Transverse colon (tissue), 4 donors: Measurements from ENCODE around the gene ABCD4.

Source experiments
- POLR2AphosphoS5 ChIP-seq, 3 donors: sonication (generic); formaldehyde crosslinking; IDR thresholded peaks; one replicate each; pipeline ENCODE4 v1.6.1; 2016; ENCODE audit warnings: antibody characterized with exemption in 3 of 3
- TF ChIP-seq, protein P1 (sequence below), 5 experiments: fragments of 200-600 bp in 3 of 5; fragments of 450-650 bp in 2 of 5; sonication (generic) in 3 of 5; IDR thresholded peaks; 1 replicate in 2 of 5; 2 replicates in 3 of 5; pipeline ENCODE4 v1.5.1; 2016 to 2017; ENCODE audit warnings: antibody characterized with exemption in 5 of 5, inconsistent platforms in 3 of 5, mild to moderate bottlenecking in 2 of 5, moderate library complexity in 1 of 5

DNA sequence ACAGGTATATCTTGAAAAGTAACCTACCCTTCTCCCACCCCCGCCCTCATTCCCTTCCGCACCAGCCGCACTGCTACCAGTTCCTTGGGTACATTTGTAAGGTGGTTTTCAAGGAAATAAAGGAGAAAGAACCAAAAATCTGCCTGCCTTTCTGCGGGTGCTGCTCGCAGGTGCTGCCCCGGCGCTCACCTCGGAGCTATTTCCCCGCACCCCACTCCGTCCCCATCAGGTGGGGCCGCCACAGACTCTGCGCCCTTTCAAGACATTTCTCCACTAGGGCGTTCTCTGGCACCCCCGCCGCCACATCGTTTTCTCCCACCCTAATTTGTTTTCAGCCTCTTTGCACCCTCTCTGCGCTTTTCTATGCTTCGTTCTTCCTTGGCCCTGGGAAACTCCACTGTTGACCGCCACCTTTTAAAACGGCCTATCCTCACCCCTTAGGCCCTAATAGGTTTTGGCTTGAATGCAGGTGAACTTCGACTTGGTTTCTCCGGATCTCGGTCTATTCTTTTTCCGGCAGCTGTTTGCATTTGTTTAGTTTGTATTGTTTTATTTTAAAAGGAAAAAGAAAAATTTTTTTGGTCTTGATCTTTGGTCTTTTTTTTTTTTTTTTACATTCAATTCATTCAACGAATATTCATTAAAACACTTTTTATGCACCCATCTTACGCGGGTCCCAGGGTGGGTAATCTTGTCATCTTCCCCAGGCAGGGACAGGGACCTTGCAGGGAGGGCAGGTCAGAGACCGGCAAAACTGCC, 60.5 kb downstream of the ABCD4 start:
- TF ChIP-seq, protein P1, sequence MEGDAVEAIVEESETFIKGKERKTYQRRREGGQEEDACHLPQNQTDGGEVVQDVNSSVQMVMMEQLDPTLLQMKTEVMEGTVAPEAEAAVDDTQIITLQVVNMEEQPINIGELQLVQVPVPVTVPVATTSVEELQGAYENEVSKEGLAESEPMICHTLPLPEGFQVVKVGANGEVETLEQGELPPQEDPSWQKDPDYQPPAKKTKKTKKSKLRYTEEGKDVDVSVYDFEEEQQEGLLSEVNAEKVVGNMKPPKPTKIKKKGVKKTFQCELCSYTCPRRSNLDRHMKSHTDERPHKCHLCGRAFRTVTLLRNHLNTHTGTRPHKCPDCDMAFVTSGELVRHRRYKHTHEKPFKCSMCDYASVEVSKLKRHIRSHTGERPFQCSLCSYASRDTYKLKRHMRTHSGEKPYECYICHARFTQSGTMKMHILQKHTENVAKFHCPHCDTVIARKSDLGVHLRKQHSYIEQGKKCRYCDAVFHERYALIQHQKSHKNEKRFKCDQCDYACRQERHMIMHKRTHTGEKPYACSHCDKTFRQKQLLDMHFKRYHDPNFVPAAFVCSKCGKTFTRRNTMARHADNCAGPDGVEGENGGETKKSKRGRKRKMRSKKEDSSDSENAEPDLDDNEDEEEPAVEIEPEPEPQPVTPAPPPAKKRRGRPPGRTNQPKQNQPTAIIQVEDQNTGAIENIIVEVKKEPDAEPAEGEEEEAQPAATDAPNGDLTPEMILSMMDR (IDR thresholded peaks at IDR 0.05): no peak
- no peak for TF ChIP-seq POLR2AphosphoS5 (IDR thresholded peaks at IDR 0.05)
